HUDEP-2 (cell line): ENCODE data around the gene PPCDC.
A peak's percentile ranks its signal among the peaks of the same experiment; 100 is the strongest.

Experiments
- DNase-seq, 76 experiments: peaks; one replicate each; lab custom pipeline; 2025; ENCODE audit not compliant: unreplicated experiment in 76 of 76; lab: John Stamatoyannopoulos, UW

Gene PPCDC

GRCh38 chr15:75042730-75043508, 19.5 kb downstream of the PPCDC start:
- DNase-seq = peak in 75 of 76 experiments; percentile 17 to 96 (median 80)

DNA sequence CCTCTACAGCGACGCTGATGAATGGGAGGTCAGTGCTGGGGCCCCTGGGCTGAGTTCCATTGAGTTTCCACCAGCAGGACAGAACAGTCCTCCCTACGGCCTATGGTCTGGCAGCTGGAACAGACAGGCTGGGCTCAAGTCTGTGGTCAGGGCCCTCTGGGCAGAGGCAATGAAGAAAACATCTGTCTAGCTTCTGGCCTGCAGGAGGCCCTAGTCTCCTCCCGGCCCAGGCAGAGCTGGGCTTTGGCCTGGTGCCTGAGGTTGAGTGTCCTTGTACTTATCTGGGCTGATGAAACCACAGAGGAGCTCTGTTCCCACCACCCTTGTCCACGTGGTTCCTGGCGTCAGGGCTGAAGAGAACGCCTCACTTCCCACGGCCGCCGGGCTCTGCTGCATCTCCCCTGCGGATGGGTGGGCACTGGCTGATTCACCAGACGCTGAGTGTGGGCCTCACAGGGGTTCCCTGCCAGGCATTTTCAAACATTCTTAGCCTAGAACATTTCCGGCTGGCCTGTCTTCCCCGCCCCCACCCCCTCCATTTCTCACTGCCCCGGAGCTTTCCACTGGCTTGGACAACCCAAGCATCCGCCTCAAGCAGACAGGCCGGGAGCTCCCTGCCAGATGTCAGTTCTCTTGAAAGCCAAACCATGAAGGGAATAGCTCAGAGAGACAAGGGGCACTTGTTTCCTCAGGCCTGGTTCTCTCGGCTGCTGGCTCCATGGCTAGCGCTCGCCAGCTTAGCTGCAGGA, 20.3 kb downstream of the PPCDC start:
- DNase-seq = peak in 75 of 76 experiments; percentile 30 to 97 (median 92)

DNA sequence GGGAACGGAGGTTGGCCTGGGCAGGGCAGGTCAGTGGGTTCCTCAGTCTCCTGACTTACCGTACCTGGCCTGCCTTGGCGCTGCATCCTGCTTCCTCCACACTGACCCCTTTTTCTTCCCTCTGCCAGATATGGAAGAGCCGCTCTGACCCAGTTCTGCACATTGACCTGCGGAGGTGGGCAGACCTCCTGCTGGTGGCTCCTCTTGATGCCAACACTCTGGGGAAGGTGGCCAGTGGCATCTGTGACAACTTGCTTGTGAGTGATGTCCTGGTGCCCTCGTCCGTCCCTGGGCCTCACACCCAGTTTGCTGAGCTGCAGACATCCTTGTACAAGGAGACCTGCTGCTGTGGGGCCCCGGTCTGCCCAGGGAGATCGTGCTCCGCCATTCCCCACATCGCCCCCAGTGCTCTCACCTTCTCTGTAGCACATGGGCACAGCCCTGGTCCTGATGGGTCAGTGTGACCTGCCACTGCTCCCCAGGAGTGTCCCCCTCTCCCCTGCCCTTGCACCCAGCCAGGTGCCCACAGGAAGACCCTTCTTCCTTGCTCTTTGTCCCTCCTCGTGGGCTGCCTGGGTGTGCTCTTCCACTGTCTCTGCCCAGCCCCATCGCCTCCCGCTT, 21.0 kb downstream of the PPCDC start:
- no peak for DNase-seq

- DNase-seq = no peak
Observed at GRCh38 chr15:75045332-75046015, 22.1 kb downstream of the PPCDC start.

DNA sequence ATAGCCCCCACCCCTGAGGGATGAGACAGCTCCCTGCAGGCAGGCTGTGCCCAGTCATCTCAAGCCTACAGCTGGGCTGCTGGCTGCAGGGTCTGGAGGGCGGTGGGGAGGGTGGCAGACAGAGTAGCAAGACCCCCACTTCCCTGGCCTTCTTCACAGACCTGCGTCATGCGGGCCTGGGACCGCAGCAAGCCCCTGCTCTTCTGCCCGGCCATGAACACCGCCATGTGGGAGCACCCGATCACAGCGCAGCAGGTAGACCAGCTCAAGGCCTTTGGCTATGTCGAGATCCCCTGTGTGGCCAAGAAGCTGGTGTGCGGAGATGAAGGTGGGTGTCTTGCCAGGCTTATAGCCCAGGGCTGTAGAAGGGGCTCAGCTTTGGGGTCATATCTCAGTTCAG, 25.0 kb downstream of the PPCDC start:
- DNase-seq = no peak

DNA sequence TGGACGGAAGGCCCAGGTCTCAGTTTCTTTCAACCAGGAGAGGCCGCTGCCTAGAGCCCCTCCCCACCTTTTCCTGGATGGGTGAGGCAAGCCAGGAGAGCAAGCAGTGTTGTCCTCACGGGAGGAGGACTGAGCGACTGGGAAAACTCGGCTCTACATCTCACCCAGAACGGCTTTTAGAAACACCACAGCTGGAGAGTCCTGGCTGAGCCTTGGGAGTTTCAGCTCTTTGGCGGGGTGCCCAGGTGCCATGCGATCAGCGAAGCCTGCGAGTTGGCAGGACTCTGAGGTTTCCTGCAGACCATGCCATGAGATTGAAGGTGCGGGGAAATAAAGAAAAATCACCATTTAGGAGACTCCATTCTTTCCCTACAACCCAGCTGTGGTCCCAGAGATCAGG, 26.0 kb downstream of the PPCDC start:
- DNase-seq = peak in 4 of 76 experiments; percentile 9 to 16 (median 13)

- no peak for DNase-seq
Observed at GRCh38 chr15:75050283-75050682, 26.9 kb downstream of the PPCDC start.

DNA sequence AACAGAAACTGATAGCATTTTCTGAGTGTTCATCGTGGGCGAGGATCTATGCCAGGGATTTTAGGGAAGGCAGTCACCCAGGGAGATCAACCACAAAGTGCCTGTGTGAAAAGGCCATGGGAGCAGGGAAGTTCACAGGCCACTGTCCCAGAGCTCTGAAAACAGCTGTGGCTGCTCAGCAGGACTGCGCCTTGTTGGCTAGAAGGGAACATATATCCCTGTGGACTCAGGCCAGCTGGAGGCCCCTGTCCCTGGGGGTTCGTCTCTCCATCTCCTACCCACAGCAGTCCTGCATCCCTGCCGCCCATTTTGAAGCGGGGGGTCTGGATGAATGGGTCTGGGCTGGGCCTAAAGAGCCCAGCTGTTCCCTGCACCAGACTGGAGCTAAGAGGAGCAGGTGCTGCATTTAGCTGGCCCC, 27.8 kb downstream of the PPCDC start:
- DNase-seq = no peak

- DNase-seq = no peak
Observed at GRCh38 chr15:75051711-75052110, 28.3 kb downstream of the PPCDC start.

DNA sequence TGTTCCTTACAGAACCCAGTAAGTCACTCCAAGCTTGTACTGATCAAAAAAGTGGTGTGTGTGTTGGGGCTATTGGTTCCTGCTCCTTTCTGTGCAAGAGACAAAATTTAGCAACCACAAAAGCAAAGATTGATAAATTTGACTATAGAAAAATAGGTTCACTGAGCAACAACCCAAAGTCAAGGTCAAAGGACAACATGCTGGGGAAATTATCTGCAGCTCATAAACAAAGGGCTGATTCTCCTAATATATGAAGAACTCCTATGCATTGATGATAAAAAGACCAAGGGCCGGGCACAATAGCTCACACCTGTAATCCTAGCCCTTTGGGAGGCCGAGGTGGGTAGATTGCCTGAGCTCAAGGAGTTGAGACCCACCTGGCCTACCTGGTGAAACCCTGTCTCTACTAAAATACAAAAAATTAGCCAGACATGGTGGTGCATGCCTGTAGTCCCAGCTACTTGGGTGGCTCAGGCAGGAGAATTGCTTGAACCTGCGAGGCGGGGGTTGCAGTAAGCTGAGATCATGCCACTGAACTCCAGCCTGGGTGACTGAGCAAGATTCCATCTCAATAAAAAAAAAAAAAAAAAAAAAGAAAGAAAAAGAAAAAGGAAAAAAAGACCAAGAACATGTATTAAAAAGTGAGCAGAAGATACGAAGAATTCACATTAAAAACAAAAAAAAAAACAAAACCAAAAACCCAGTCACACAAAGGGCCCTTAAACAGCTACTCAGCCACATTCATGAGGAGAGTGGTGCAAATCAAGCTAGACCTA, 29.8 kb downstream of the PPCDC start:
- DNase-seq = no peak

DNA sequence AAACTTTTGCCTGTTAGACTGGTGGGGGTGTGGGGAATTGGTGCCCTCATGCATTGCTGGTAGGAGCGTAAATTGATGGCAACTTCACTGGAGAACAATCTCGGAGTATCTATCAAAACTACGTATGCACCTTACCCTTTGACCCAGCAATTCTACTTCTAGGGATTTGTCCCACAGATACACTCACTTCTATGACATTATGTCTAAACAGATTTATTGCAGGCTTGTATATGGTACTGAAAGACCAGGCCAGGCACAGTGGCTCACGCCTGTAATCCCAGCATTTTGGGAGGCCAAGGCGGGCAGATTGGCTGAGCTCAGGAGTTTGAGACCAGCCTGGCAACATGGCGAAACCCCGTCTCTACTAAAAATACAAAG, 30.3 kb downstream of the PPCDC start:
- DNase-seq = no peak

DNA sequence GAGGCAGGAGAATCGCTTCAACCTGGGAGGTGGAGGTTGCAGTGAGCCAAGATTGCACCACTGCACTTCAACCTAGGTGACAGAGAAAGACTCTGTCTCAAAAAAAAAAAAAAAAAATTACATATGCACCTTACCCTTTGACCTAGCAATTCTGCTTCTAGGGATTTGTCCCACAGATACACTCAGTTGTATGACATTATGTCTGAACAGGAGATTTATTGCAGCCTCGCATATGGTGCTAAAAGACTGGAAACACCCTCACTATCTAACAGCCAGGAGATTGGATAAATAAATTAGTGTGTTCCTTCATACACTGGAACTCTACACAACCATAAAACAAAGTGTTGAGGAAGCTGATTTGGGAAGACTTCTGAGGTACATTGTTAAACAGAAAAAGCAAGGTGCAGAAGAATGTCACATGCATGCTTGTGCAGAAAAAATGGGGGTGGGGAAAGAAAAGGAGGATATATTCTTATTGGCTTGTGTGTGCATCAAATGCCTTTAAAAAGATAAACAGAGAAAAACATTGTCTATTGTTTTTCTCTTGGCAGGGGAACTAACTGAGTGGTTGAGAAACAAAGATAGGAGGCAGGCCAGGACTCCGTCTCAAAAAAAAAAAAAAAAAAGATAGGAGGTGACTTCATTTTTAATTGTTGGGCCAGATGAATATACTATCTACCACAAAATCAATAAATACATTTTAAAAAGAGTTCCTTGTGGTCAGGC, 30.9 kb downstream of the PPCDC start:
- DNase-seq = peak in 26 of 76 experiments; percentile 10 to 69 (median 36)

- DNase-seq = no peak
Observed at GRCh38 chr15:75056036-75056435, 32.6 kb downstream of the PPCDC start.

GRCh38 chr15:75058127-75058905, 34.9 kb downstream of the PPCDC start:
- no peak for DNase-seq

DNA sequence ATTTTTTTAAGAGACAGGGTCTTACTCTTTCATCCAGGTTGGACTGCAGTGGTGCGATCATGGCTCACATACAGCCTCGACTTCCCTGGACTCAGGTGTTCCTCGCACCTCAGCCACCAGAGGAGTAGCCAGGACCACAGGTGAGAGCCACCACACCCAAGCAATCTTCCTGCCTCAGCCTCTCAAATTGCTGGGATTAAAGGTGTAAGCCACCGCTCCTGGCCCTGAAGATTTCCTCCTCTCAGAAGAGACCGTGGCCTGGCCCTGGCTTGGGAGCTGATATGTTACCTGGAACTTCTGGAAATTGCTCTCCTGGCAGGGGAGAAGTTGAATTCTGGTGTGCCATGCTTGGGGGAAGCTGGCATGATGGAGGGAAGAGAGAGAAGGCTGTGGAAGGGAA, 36.2 kb downstream of the PPCDC start:
- DNase-seq = no peak

- peak in 3 of 76 experiments; percentile 14 to 32 (median 29) for DNase-seq
Observed at GRCh38 chr15:75061272-75061671, 37.9 kb downstream of the PPCDC start.

GRCh38 chr15:75062706-75063105, 39.3 kb downstream of the PPCDC start:
- no peak for DNase-seq

DNA sequence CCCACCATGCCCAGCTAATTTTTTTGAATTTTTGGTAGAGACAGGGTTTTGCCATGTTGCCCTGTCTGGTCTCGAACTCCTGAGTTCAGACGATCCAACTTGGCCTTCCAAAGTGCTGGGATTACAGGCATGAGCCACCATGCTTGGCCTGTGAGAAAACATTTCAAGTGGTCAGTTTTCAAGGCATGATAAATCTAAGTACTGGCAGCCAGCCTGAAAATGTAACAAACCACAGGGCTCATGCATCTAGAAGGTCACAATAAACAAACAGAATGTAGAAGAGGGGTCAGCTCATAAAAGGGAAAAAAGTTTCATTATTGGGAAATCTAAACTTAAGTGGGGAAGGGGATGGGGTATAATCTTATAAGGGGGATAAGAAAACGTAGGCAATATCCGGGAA, 39.9 kb downstream of the PPCDC start:
- no peak for DNase-seq

GRCh38 chr15:75063889-75064288, 40.5 kb downstream of the PPCDC start:
- DNase-seq = no peak
